HCT116 (cell line): ENCODE measurements around the gene SAG. TPM values are rescaled to one million over a fixed set of nuclear protein-coding genes. Genes with fewer than 3 reads are reported as not detected.

Experiments
- ATAC-seq: fragments of 200-7000 bp; cut with Tn5 transposase; 2 replicates; pipeline ENCODE4 v1.9.1; 2020; ENCODE audit warnings: mild to moderate bottlenecking, moderate library complexity
- BruUV-seq: library from RNA; stranded (reverse); fragments of 400-500 nt; replicated peaks from 2 replicates; lab custom pipeline; 2021; lab: Mats Ljungman, UMichigan
- CTCF ChIA-PET: fragments of 300-600 bp; sonication (Branson Sonifier 250); formaldehyde crosslinking; loops from one replicate; lab custom pipeline; 2021; ENCODE audit warnings: antibody characterized with exemption; lab: Charles Lee
- POLR2A ChIA-PET: fragments of 300-600, 350-600 bp; sonication (Branson Sonifier 250); formaldehyde crosslinking; loops from one replicate; lab custom pipeline; 2021; ENCODE audit warnings: antibody characterized with exemption; lab: Charles Lee
- RAD21 ChIA-PET, 2 experiments: fragments of 300-600 bp; sonication (Branson Sonifier 250); formaldehyde crosslinking; loops; one replicate each; lab custom pipeline; 2023; ENCODE audit warnings: low total read pairs in 2 of 2; ENCODE audit not compliant: uncharacterized antibody in 2 of 2, unreplicated experiment in 2 of 2, low non-redundant PET in 1 of 2; lab: Charles Lee
- DNase-seq: peaks from one replicate; pipeline ENCODE4 v3.0.0-alpha.2; 2010; ENCODE audit warnings: low read depth, low spot score
- H2AFZ ChIP-seq: fragments of 200-600 bp; shearing (Covaris generic), sonication (generic); 2 replicates; pipeline ENCODE4 v1.6.1; 2017; ENCODE audit warnings: low read depth, mixed run types, mixed read lengths, antibody characterized with exemption, low read length; ENCODE audit not compliant: poor library complexity, severe bottlenecking
- H3K27ac ChIP-seq: 2 replicates; pipeline ENCODE4 v1.5.1; 2012; ENCODE audit warnings: low read depth, low read length
- H3K27me3 ChIP-seq: fragments of 200-600 bp; sonication (generic); 2 replicates; pipeline ENCODE4 v1.6.1; 2016; ENCODE audit warnings: mixed run types, low read length, mixed read lengths; ENCODE audit not compliant: insufficient read depth
- H3K36me3 ChIP-seq, 2 experiments: fragments of 200-500 bp in 1 of 2; fragments of 200-600 bp in 1 of 2; sonication (Bioruptor generic) in 1 of 2; sonication (generic) in 1 of 2; 2 replicates each; pipeline versions ENCODE4 v1.5.1 to v1.6.1; 2014 to 2016; ENCODE audit warnings: low read length in 2 of 2, inconsistent platforms in 1 of 2, mixed read lengths in 1 of 2, mixed run types in 1 of 2; ENCODE audit not compliant: insufficient read depth in 2 of 2, control insufficient read depth in 1 of 2
- H3K4me1 ChIP-seq, 2 experiments: fragments of 200-600 bp in 1 of 2; sonication (generic) in 1 of 2; 2 replicates each; pipeline versions ENCODE4 v1.5.1 to v1.6.1; 2012 to 2017; ENCODE audit warnings: low read length in 2 of 2, inconsistent platforms in 1 of 2, mild to moderate bottlenecking in 1 of 2, mixed read lengths in 1 of 2, mixed run types in 1 of 2, moderate library complexity in 1 of 2; ENCODE audit not compliant: insufficient read depth in 2 of 2, control insufficient read depth in 1 of 2
- H3K4me2 ChIP-seq: fragments of 200-600 bp; sonication (generic); 2 replicates; pipeline ENCODE4 v1.6.1; 2017; ENCODE audit warnings: mixed run types, low read length, mixed read lengths
- H3K4me3 ChIP-seq, 2 experiments: fragments of 200-600 bp in 1 of 2; sonication (generic) in 1 of 2; replicated peaks in 1 of 2; 2 replicates each; pipeline ENCODE4 v1.5.1; 2011 to 2016; ENCODE audit warnings: low read length in 2 of 2, control low read depth in 1 of 2, low read depth in 1 of 2, mild to moderate bottlenecking in 1 of 2, mixed read lengths in 1 of 2, mixed run types in 1 of 2
- H3K79me2 ChIP-seq: fragments of 200-600 bp; sonication (generic); 2 replicates; pipeline ENCODE4 v1.6.1; 2017; ENCODE audit warnings: mild to moderate bottlenecking, mixed run types, low read length, moderate library complexity, mixed read lengths; ENCODE audit not compliant: insufficient read depth
- H3K9ac ChIP-seq: fragments of 200-600 bp; sonication (generic); 2 replicates; pipeline ENCODE4 v1.6.1; 2016; ENCODE audit warnings: low read length, mixed read lengths
- H3K9me2 ChIP-seq: fragments of 200-600 bp; sonication (generic), shearing (Covaris generic); 2 replicates; pipeline ENCODE4 v1.6.1; 2017; ENCODE audit warnings: mixed run types, mild to moderate bottlenecking, moderate library complexity; ENCODE audit not compliant: insufficient read depth
- H3K9me3 ChIP-seq, 2 experiments: fragments of 200-500 bp in 1 of 2; fragments of 200-600 bp in 1 of 2; sonication (Bioruptor generic) in 1 of 2; sonication (generic) in 1 of 2; 2 replicates each; pipeline ENCODE4 v1.6.1; 2014 to 2017; ENCODE audit warnings: low read length in 2 of 2, mixed read lengths in 2 of 2, inconsistent platforms in 1 of 2, low read depth in 1 of 2, mild to moderate bottlenecking in 1 of 2, mixed run types in 1 of 2, moderate library complexity in 1 of 2; ENCODE audit not compliant: control insufficient read depth in 1 of 2, insufficient read depth in 1 of 2
- H4K20me1 ChIP-seq: fragments of 200-600 bp; sonication (generic), shearing (Covaris generic); 2 replicates; pipeline ENCODE4 v1.6.1; 2017; ENCODE audit warnings: mixed run types, mild to moderate bottlenecking, moderate library complexity; ENCODE audit not compliant: insufficient read depth
- CEBPB ChIP-seq: IDR thresholded peaks from 2 replicates; pipeline ENCODE4 v1.6.1; 2012; ENCODE audit warnings: low read depth
- EGR1 ChIP-seq: IDR thresholded peaks from 2 replicates; pipeline ENCODE4 v1.6.1; 2012; ENCODE audit warnings: low read depth
- RAD21 ChIP-seq: IDR thresholded peaks from 2 replicates; pipeline ENCODE4 v1.6.1; 2012; ENCODE audit warnings: low read depth, mild to moderate bottlenecking
- SP1 ChIP-seq: IDR thresholded peaks from 2 replicates; pipeline ENCODE4 v1.6.1; 2012; ENCODE audit warnings: low read depth
- ZNF274 ChIP-seq: fragments of 200-500 bp; sonication (Bioruptor generic); IDR thresholded peaks from 2 replicates; pipeline ENCODE4 v1.6.1; 2014; ENCODE audit warnings: mild to moderate bottlenecking, low read depth, low read length, inconsistent platforms
- intact Hi-C: fragments of 100-400 bp; cut with micrococcal nuclease; formaldehyde crosslinking; loops from 2 replicates; pipeline ENCODE4 v1.10.0; 2022
- total RNA-seq: library from RNA; stranded (reverse); gene quantifications from one replicate; pipeline ENCODE4 v1.2.1, GENCODE V29; 2021; ENCODE audit not compliant: unreplicated experiment
- TF ChIP-seq, protein P1 (sequence below), 3 experiments: fragments of 200-600 bp in 1 of 3; sonication (generic) in 1 of 3; IDR thresholded peaks in 2 of 3; conservative IDR thresholded peaks in 1 of 3; 2 replicates each; pipeline ENCODE4 v1.5.1; 2012 to 2017; ENCODE audit warnings: low read depth in 2 of 3, low read length in 2 of 3, antibody characterized with exemption in 1 of 3, borderline replicate concordance in 1 of 3, control low read depth in 1 of 3, mild to moderate bottlenecking in 1 of 3, mixed read lengths in 1 of 3, mixed run types in 1 of 3, moderate library complexity in 1 of 3; ENCODE audit not compliant: insufficient read depth in 1 of 3

The SAG gene
- total RNA-seq, 1 experiment from 2014 or later, result not detected

DNA sequence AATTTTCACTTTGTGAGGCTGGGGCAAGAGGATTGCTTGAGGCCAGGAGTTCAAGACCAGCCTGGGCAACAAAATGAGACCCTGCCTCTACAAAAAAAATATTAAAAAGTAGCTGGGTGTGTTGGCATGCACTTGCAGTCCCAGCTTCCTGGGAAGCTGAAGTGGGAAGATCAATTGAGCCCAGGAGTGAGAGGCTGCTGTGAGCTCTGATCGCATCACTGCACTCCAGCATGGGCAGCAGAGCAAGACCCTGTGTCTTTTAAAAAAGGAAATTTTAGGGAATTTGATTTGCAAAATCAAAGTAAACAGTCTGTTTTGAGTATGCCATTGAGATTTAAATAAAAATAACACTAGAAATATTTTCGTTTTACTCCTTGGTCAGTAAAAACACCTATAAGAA is 28.7 kb upstream of the SAG start (continued):
- TF ChIP-seq, protein P1, sequence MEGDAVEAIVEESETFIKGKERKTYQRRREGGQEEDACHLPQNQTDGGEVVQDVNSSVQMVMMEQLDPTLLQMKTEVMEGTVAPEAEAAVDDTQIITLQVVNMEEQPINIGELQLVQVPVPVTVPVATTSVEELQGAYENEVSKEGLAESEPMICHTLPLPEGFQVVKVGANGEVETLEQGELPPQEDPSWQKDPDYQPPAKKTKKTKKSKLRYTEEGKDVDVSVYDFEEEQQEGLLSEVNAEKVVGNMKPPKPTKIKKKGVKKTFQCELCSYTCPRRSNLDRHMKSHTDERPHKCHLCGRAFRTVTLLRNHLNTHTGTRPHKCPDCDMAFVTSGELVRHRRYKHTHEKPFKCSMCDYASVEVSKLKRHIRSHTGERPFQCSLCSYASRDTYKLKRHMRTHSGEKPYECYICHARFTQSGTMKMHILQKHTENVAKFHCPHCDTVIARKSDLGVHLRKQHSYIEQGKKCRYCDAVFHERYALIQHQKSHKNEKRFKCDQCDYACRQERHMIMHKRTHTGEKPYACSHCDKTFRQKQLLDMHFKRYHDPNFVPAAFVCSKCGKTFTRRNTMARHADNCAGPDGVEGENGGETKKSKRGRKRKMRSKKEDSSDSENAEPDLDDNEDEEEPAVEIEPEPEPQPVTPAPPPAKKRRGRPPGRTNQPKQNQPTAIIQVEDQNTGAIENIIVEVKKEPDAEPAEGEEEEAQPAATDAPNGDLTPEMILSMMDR (IDR thresholded peaks at IDR 0.05 in 2 of 3, conservative IDR thresholded peaks at IDR 0.05 in 1 of 3; ENCODE audit: borderline replicate concordance in 1 of 3, insufficient read depth in 1 of 3, low read depth in 2 of 3, low read length in 2 of 3), result no peak
- no peak for TF ChIP-seq RAD21

DNA sequence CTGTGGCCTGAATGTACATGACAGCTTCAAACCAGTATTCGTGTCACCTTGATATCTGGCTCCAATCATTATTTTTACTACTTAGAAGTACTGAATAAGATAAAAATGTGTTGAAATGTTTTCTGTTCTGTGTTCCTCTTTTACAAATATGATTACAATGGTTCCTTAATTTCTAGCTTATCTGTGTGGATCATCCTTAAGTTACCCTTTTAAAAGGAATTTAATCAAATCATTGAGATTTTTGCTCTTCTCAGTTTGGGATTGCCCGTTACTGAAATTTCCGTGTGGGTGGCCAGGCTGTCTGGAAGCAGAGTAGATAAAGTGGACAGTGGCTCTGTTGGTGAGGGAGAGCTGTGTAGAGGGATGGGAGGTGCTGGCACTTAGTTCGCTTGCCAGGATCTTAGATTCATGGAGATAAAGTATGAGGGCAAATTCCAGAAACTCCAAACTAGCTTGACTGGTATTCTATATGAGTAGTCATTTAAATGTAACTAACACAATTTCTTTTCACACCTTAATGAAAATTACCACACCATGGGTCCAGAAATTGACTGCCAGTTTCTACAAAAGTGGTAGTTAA is 27.4 kb upstream of the SAG start:
- intact Hi-C loops, result loop anchor here (10.0 kb wide), 1 partner anchor 165 kb away; no protein-coding TSS in a partner anchor
- H3K27ac ChIP-seq, result no peak overlapping the region
- no peak for DNase-seq
- H3K9me3 ChIP-seq, result no peaks in the 10 kb centered on the region
- ChIA-PET POLR2A (no interaction called here), CTCF (no interaction called here), RAD21 (no interaction called here)
- H3K4me2 ChIP-seq, result no peak overlapping the region
- no peak overlapping the region for H2AFZ ChIP-seq
- H3K27me3 ChIP-seq, result no peaks in the 10 kb centered on the region
- no peaks in the 10 kb centered on the region for H4K20me1 ChIP-seq
- peaks cover 3% of the 10 kb centered on the region; the same call in 1 of the 2 replicates for H3K79me2 ChIP-seq
- ATAC-seq, result no peak
- H3K9ac ChIP-seq, result no peak overlapping the region
- no peak for TF ChIP-seq CEBPB
- no peaks in the 10 kb centered on the region for H3K9me2 ChIP-seq
- no TSS peak for BruUV-seq
- no peaks in the 10 kb centered on the region for H3K4me1 ChIP-seq
- peaks cover 73 to 75% of the 10 kb centered on the region in 2 experiments for H3K36me3 ChIP-seq
- no peak overlapping the region for H3K4me3 ChIP-seq

DNA sequence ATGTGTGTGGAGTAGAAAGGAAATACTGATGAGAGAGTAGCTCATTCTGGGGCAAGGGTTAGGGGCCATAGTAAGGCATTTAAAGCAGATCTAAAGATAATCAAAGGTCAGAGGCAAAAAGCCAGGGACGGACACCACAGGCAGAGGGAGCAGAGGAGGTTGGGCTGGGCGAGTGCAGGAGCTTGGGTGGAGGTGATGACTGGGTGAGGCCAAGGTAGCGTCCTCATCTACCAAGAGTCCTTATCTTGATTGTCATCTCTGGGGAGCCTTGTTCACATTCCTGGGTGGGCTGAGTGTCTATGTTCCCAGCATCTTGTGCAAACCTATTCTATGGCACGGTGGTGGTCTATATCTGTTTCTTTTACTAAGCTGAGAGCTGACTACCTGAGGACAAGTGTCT is 26.1 kb upstream of the SAG start:
- no peak overlapping the region for H3K27ac ChIP-seq
- peaks cover 3% of the 10 kb centered on the region; the same call in 1 of the 2 replicates for H3K79me2 ChIP-seq
- H3K4me3 ChIP-seq, result no peak overlapping the region
- peaks cover 66 to 69% of the 10 kb centered on the region in 2 experiments for H3K36me3 ChIP-seq
- no peak overlapping the region for H3K9ac ChIP-seq
- no peak for TF ChIP-seq SP1
- TF ChIP-seq ZNF274, result no peak
- no peak for TF ChIP-seq EGR1
- TF ChIP-seq, all 23 proteins: peak for 0
- DNase-seq (no peak), ATAC-seq (no peak)
- Histone ChIP-seq H3K9me2 (no peaks in the 10 kb centered on the region), H3K27me3 (no peaks in the 10 kb centered on the region), H3K4me2 (no peak overlapping the region), H4K20me1 (no peaks in the 10 kb centered on the region), H3K4me1 (no peaks in the 10 kb centered on the region), H3K9me3 (no peaks in the 10 kb centered on the region), H2AFZ (no peak overlapping the region)
- POLR2A ChIA-PET, result no interaction called here
- CTCF ChIA-PET, result no interaction called here
- intact Hi-C loops, result loop anchor here (10.0 kb wide), 1 partner anchor 163 kb away; no protein-coding TSS in a partner anchor
- RAD21 ChIA-PET, result no interaction called here
- BruUV-seq, result no TSS peak
